ENCODE measurements around the gene ADD2.

- TF ChIP-seq CTCF (IDR thresholded peaks at IDR 0.05; ENCODE audit: low read depth, low read length, missing input control): no peak
- TF ChIP-seq ATF3 (IDR thresholded peaks at IDR 0.05): no peak
- no peak for TF ChIP-seq REST (IDR thresholded peaks at IDR 0.05)
- TF ChIP-seq JUND (IDR thresholded peaks at IDR 0.05): no peak
- TF ChIP-seq HNF4G (IDR thresholded peaks at IDR 0.05): no peak
- TF ChIP-seq FOXA1 (IDR thresholded peaks at IDR 0.05): no peak
- TF ChIP-seq ZBTB33 (IDR thresholded peaks at IDR 0.05): no peak
Measured at GRCh38 chr2:70632388-70632787, 135.6 kb downstream of the ADD2 start.

All from liver (tissue), 3 donors.